ENCODE measurements around the gene PKP2. TPM values are rescaled to one million over a fixed set of nuclear protein-coding genes. Genes with fewer than 3 reads are reported as not detected.

Gene PKP2
- total and polyA plus RNA-seq, 2 of the 13 experiments (the other 11 are each of a cell fraction or from before 2014, with no cell fraction given), result 15.1 to 25.3 TPM

DNA sequence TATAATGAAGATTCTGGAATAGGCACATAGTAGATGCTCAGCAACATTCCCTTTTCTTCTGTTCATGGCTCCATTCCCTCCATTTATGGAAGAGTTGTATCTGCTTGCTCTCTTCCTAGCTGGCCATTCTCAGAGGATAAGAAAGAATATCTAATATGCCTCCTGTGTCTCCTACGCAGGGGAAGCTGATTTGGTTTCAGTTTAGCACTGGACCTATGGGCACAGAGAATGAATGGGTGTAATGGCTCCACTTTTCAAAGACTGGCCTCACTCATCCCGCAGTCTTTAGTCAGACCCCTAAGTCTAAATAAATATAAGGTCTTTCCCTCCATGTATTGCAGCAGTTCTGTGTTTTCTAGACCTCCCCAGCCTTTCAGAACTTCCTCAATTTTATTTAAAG is 2.0 kb downstream of the PKP2 start:
- no peaks in the 10 kb centered on the region for H3K9me3 ChIP-seq (ENCODE audit: low read length)
- FAIRE-seq (no peak), ATAC-seq (no peak), DNase-seq (ENCODE audit: low spot score) (no peak)
- no peak overlapping the region for H2AFZ ChIP-seq (ENCODE audit: low read length)
- WGBS (ENCODE audit: low lambda C conversion rate), result 61% methylated on average over 2 of the region's 2 CpGs
- no peak overlapping the region for H3K9ac ChIP-seq (ENCODE audit: insufficient read depth, low read depth, low read length)
- H4K20me1 ChIP-seq (ENCODE audit: insufficient read depth, low read length), result 0 out of 2 replicates have a peak, but pooled peaks cover 2% of the 10 kb centered on the region
- H3K4me3 ChIP-seq (replicated peaks in 1 of 3; ENCODE audit: insufficient read depth in 1 of 3, low read depth in 2 of 3, low read length in 3 of 3), result peak overlapping the region; percentile 3 to 78 (median 21); a peak in 3 of 6 replicates
- in situ Hi-C loops (cut with HindIII; ENCODE audit: extremely low pct_ligation_motif_present, low pct_unique_long_range_greater_than_20kb), result no loop called here
- CTCF ChIA-PET (ENCODE audit: low intra/inter-chr PET ratio, low total read pairs), result no interaction called here
- peak overlapping the region; percentile 63 for H3K4me2 ChIP-seq (ENCODE audit: low read depth, low read length)
- POLR2A ChIA-PET, result no interaction called here
- H3K27me3 ChIP-seq (ENCODE audit: control insufficient read depth in 1 of 2, insufficient read depth in 2 of 2, low read length in 2 of 2), result no peaks in the 10 kb centered on the region
- no peak overlapping the region for H3K27ac ChIP-seq (ENCODE audit: extremely low read length, insufficient read depth, low read length)
- H3K4me1 ChIP-seq (ENCODE audit: insufficient read depth, low read length), result peaks cover 58% of the 10 kb centered on the region
- intact Hi-C loops (cut with micrococcal nuclease; ENCODE audit: unreplicated experiment), result no loop called here
- no TSS peak for BruUV-seq (replicated peaks)
- no peaks in the 10 kb centered on the region; a peak in 1 of 5 replicates for H3K36me3 ChIP-seq (replicated peaks in 1 of 2; ENCODE audit: control insufficient read depth in 1 of 2, insufficient read depth in 2 of 2, low read length in 2 of 2)
- TF ChIP-seq ZMYM3 (CRISPR knock-in tag; IDR thresholded peaks at IDR 0.05) (no peak), ZNF768 (CRISPR knock-in tag; IDR thresholded peaks at IDR 0.05) (no peak), PAF1 (CRISPR knock-in tag; IDR thresholded peaks at IDR 0.05) (no peak), GATA4 (IDR thresholded peaks at IDR 0.05; ENCODE audit: borderline replicate concordance, low read depth) (no peak), ZNF543 (CRISPR knock-in tag; IDR thresholded peaks at IDR 0.05) (no peak), REXO4 (CRISPR knock-in tag; IDR thresholded peaks at IDR 0.05; ENCODE audit: borderline replicate concordance) (no peak), ZNF709 (CRISPR knock-in tag; IDR thresholded peaks at IDR 0.05) (no peak)
- TF ChIP-seq, protein P1, sequence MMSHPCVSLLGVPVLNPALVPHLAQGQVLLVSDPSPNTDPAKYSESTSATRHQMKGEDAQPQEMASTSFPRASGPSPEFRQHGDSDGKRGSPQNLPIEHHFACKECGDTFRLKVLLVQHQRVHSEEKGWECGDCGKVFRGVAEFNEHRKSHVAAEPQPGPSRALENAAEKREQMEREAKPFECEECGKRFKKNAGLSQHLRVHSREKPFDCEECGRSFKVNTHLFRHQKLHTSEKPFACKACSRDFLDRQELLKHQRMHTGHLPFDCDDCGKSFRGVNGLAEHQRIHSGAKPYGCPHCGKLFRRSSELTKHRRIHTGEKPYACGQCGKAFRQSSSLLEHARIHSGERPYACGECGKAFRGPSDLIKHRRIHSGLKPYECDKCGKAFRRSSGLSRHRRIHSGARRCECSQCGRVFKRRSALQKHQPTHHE (CRISPR knock-in tag; IDR thresholded peaks at IDR 0.05; ENCODE audit: borderline replicate concordance), result no peak
- TF ChIP-seq, protein P2, sequence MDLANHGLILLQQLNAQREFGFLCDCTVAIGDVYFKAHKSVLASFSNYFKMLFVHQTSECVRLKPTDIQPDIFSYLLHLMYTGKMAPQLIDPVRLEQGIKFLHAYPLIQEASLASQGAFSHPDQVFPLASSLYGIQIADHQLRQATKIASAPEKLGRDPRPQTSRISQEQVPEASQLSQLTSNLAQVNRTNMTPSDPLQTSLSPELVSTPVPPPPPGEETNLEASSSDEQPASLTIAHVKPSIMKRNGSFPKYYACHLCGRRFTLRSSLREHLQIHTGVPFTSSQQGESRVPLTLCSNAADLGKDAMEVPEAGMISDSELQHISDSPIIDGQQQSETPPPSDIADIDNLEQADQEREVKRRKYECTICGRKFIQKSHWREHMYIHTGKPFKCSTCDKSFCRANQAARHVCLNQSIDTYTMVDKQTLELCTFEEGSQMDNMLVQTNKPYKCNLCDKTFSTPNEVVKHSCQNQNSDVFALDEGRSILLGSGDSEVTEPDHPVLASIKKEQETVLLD (CRISPR knock-in tag; IDR thresholded peaks at IDR 0.05; ENCODE audit: low read depth), result no peak
- TF ChIP-seq, protein P3, sequence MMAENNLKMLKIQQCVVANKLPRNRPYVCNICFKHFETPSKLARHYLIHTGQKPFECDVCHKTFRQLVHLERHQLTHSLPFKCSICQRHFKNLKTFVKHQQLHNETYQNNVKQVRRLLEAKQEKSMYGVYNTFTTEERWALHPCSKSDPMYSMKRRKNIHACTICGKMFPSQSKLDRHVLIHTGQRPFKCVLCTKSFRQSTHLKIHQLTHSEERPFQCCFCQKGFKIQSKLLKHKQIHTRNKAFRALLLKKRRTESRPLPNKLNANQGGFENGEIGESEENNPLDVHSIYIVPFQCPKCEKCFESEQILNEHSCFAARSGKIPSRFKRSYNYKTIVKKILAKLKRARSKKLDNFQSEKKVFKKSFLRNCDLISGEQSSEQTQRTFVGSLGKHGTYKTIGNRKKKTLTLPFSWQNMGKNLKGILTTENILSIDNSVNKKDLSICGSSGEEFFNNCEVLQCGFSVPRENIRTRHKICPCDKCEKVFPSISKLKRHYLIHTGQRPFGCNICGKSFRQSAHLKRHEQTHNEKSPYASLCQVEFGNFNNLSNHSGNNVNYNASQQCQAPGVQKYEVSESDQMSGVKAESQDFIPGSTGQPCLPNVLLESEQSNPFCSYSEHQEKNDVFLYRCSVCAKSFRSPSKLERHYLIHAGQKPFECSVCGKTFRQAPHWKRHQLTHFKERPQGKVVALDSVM (CRISPR knock-in tag; IDR thresholded peaks at IDR 0.05), result no peak
- H3K79me2 ChIP-seq (ENCODE audit: insufficient read depth, low read length), result peaks cover 48% of the 10 kb centered on the region
